ENCODE results near the gene SHROOM3. TPM values are rescaled to one million over a fixed set of nuclear protein-coding genes. Genes with fewer than 3 reads are reported as not detected.
A peak's percentile ranks its signal among the peaks of the same experiment; 100 is the strongest.

Gene SHROOM3
- total RNA-seq, 1 donor from 2014 or later = 15.2 TPM

DNA sequence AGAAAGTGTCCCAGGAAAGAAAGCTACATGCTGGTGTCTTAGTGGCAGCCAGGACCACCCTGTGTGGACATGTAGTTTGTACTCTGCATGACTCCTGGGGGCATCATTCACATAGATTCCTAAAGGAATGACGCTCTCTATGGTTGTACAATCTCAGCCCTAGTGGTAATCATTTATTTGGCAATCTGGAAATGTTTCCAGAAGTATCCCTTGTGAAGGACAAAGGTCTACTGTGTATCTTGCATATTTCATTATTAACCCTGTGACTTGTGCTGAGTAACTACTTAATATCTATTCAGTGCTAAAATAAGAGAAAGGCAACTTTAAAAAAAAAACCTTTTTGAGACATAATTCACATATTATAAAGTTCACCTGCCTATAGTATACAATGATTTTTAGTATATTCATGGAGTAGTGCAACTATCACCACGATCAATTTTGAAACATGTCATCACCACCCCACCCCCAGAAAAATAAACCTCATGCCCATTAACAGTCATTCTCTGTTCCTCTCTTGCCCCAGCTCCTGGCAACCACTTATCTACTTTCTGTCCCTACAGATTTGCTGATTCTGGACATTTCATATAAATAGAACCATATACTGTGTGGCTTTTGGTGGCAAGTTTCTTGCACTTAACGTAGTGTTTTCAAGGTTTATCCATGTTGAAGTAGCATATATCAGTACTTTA is 51.7 kb downstream of the SHROOM3 start:
- intact Hi-C loops (cut with DNase I) = no loop called here
- DNase-seq (ENCODE audit: missing footprints) = no peak

DNA sequence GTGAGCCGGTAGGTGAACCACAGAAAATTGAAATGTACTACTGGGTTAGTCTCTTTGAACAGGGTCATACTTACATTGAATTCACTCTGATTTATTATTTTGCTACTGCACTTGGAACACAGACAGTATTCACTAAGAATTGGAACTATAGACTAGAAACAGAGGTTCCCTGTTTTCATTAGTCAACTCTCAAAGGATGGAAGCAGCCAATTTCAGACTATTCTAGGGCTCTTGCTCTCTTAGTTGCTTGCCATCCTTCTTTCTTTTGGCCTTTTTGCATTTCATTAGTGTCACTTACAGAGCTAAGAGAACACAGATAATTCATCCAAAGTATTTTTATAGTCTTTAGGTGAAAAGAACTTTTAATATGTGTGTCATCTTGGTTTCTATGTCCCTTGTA is 52.6 kb downstream of the SHROOM3 start:
- intact Hi-C loops (cut with DNase I) = no loop called here
- DNase-seq (ENCODE audit: missing footprints) (no peak), ATAC-seq (no peak)

More for the DNA sequence above, 51.7 kb downstream of the SHROOM3 start:
- ATAC-seq = no peak

DNA sequence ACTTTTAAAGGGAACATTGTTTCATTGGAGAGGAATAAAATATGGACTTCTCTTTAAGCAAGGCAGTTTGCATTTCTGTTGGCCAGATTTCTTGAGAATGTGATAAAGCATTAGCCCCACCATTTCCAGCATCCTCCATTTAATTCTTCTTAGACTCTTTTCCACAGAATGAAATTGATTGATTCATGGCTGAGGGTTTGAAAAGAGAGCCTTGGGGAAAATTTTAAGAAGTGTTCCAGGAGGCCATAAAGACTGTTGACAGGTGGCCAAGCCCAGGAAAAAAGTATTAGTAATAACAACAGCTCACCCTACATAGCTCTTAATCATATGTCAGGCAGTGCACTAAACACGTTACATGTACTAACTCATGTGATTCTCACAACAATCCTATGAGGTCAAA is 53.4 kb downstream of the SHROOM3 start:
- no peak for ATAC-seq
- DNase-seq (ENCODE audit: missing footprints) = no peak
- intact Hi-C loops (cut with DNase I) = no loop called here

DNA sequence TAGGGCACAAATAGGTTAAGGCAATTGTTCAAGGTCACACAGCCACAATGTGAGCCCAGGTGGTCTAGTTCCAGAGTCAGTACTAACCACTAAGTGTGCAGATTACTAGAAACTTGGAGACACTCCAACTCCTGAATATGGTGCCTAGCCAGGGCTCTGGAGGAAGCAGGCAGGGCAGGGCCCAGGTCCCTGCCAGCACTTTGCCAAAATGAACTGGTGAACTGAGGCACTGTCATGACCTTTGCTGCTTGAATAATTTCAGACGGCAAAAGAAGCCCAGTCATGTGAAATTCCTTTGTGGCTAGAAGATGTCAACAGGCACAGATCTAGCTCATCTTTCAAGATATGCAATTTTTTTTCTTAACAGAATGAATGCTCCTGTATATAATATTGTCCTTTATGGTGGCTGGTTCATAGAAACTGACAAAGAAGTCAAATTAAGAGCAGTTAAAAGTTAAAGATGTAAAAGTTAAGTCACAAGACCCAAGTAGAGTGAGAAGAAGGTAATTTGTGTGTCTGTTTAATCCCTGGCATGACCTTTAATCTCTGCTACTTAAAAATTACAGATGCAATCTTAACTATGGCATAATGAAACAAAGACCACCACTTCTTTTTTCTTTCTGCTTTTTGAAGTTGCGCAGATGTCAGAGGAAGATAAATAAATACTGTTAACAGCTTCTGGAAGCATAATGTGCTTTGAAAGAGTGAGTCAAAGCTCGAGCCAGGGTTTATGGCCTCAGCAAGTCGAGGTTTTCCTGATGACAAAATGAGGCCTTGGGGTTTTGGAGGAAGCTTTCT is 54.1 kb downstream of the SHROOM3 start:
- DNase-seq (ENCODE audit: missing footprints) (no peak), ATAC-seq (no peak)
- intact Hi-C loops (cut with DNase I) = no loop called here

DNA sequence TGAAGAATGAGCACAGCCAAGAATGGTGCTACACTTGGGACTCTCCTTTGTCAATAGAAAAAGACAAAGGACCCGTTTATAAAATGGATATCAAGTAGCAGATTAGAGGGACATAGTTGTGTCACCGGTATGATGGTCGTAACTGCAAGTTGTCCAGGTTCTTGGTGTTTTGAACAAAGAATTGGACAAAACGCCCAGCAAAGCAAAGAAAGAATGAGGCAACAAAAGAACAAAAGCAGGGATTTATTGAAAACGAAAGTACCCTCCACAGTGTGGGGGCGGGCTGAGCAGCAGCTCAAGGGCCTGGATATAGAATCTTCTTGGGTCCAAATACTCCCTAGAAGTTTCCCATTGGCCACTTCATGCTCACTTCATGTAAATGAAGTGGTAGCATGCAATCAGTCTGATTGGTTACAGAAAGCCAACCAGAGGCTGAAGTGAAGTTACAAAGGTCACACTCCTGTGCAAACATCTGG is 54.7 kb downstream of the SHROOM3 start:
- no peak for ATAC-seq
- no peak for DNase-seq (ENCODE audit: missing footprints)
- intact Hi-C loops (cut with DNase I) = no loop called here

DNA sequence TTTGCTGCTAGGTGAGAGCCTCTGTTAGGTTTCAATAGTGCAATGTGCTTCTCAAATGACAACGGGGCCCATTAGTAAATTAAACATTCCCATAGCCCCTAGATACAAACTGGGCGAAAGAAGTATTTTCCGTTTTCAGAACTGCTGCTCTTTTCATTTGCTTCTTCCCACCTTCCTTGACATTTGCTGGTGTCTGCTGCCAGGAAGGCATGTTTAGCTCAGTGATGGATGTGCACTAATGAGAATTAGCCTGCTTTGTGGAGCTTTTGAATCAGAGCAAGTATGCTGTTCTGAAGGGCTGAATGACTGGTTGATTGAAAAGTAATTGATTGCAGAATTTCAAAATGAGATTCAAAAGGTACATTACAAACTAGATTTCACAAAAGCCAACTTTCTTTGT is 57.0 kb downstream of the SHROOM3 start:
- DNase-seq (ENCODE audit: missing footprints) (no peak), ATAC-seq (no peak)
- intact Hi-C loops (cut with DNase I) = no loop called here

DNA sequence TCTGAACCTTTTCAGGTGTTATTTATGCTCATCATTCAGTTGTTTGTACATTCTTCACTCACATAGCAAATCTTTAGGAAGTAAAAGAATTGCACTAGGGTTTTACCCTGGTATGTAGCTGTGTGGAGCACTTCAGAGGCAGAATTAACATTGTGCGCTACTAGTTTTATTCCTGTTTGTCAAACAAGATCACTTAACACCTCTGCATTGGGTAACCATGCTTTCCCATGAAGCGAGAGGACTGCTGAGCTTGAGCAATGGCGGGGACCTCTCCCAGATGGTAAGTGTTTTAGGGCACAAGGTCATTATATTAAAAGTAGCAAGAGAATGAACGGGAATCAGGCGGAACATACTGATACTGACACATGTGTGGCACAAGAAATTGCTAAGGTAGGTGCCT is 59.2 kb downstream of the SHROOM3 start:
- DNase-seq (ENCODE audit: missing footprints) = no peak
- intact Hi-C loops (cut with DNase I) = no loop called here
- no peak for ATAC-seq

DNA sequence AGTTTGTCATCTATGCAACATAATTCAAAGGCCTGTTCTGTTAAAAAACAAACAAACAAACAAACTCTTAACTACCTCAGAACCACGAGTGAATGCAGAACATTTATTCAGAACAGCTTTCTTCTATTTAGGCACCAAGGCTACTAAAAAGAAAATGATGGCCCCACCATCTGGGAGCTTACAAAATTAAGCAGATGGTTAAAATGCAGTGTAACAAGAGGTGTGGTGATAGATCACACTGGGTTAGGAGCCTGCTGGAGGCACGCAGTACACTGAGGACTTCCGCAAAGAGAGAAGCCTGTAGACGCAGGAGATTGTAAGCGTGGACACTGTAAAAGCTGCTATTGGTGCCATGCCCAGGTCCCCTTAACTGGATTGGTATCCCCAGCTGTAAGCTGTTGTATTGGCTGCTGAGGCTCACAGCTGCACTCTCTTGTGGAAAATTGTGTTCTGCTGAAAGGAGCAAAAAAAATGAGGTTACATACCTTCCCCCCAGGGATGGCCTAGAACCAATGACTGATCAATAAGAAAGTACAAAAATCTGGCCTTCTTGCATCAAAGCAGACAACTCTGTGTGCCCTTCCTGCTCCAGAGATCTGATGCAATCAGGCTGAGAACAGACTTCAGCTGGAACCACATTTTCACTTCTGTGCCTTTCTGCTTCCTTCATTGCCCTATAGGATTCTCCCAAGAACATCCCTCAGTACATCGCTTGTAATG is 60.0 kb downstream of the SHROOM3 start:
- intact Hi-C loops (cut with DNase I) = no loop called here
- DNase-seq (ENCODE audit: missing footprints) (no peak), ATAC-seq (no peak)

DNA sequence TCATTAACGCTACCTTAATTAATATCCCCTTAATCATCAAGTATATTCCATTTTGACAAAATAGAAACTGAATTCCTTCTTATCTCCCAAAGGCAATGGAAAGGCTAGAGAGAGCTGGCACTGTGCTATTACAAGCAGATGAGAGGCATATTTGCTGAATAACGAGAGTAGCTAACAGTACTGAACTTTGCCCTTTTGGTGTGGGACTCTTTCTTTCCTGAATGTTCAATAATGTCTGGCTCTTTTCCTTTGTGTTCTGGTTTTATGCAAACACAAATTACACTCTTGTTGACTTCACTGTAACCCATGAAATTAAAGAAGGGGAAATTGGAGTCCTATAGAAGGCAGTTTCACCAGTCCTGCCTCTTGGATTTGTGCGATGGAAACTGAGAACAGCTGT is 63.5 kb downstream of the SHROOM3 start:
- no peak for ATAC-seq
- intact Hi-C loops (cut with DNase I) = no loop called here
- no peak for DNase-seq (ENCODE audit: missing footprints)

DNA sequence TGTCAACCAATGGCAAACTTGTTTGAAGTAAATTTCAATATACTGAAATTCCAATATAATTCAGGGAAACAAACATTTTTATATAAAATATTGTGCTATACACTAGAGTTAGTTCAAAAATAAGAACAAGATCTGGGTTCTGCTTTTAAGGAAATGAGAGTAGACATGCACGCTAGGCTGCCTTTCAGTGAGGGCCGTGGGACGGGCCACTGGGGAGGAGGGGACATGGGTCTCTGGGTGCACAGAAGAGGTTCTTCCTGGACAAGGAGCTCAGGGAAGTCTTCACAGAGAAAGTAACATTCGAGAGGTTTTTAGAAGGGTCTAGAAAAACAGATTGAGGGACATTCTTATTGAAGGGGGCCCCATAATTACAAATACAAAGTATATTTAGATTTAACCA is 64.4 kb downstream of the SHROOM3 start:
- DNase-seq (ENCODE audit: missing footprints) = no peak
- intact Hi-C loops (cut with DNase I) = no loop called here
- no peak for ATAC-seq

DNA sequence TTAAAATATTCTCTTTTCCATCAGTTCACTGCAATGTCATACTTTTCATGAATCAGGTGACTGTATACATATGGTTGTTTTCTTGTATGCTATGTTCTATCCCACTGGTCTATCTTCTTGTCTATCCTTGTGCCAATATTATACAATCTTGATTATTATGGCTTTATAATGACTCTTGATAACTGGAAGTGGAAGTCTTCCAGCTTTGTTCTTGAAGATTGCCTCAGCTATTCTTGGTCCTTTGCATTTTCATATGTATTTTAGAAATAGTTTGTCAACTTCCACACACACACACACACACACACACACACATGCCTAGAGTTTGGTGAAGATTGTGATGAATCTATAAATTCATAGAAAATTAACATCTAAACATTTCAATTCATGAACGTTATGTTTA is 67.9 kb downstream of the SHROOM3 start:
- intact Hi-C loops (cut with DNase I) = no loop called here
- DNase-seq (ENCODE audit: missing footprints) = no peak

DNA sequence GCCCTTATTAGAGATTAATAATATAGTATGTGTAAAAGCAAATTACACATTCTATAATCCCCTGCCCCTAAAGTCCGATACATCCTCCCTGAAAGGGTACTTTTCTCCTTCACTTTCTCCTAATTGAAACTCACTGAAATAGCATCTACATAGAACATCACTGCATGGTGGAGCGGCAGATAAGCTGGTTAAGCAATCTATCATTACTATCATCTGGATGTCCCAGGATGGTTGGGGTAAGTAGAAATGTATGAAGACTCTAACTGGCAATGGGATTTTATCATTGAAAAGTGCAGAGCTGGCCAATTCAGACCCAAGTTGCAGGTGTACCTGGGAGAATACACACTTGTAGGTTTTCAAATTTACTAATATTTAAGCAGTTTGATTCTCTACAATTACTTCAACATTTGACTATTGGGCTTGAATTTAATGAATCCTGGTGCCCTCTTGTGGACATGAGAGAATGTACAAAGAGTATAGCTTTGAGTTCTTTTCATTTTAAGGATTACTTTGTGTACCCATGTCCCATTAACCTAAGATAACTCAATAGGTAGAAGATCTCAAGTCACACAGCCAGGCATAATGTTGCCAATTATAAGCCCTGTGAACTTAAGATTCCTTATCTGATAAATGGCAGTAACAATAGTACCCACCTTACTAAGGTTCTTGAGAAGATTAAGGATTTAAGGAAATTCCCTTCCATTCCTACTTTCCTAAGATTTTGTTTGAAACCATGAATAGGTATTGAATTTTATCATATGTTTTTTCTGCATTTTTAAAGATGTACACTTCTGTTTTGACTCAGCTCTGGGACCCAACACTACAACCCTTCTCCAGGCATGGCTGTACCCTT is 69.8 kb downstream of the SHROOM3 start:
- no peak for ATAC-seq
- intact Hi-C loops (cut with DNase I) = loop anchor here (2.0 kb wide), 1 partner anchor 320 kb away; no protein-coding TSS in a partner anchor
- no peak for DNase-seq (ENCODE audit: missing footprints)

More for the DNA sequence above, 67.9 kb downstream of the SHROOM3 start:
- ATAC-seq = no peak

DNA sequence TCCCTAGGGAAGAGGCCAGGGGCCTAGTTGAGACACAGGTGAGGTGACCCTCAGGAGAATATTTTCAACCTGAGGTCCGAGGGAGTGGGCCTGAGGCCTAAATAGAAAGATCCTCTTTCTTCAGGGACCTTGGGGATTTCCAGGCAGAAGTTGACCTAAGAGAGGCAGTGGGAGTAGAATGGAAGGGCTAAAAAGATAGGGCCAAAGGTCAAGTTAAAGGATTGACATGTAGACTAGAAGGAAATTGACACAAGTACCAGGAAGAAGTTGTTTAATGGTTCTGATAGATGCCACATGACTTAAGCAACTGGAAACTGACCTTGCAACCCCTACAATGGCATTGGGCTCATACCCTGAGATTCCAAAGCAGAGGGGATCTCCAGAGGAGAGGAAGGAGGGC is 76.9 kb downstream of the SHROOM3 start:
- no peak for ATAC-seq
- DNase-seq (ENCODE audit: missing footprints) = no peak
- intact Hi-C loops (cut with DNase I) = loop anchor here (2.0 to 5.0 kb wide), 5 partner anchors 145 to 690 kb away; partner anchors contain the start of gene SEPTIN11

DNA sequence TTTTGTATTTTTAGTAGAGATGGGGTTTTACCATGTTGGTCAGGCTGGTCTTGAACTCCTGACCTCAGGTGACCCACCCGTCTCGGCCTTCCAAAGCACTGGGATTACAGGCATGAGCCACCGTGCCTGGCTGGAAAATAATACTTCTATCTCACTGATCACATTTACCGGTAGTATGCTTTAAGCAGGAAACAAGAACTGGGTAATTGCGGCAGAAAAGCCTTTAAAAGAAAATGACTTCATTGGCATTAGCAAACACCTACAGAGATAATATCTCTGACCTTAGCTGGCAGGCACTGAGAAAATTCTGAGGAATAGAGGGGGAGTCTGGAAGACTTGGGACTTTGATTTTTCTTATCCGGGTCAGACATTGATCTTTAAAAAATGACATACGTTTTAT is 78.5 kb downstream of the SHROOM3 start:
- ATAC-seq (no peak), DNase-seq (ENCODE audit: missing footprints) (no peak)
- intact Hi-C loops (cut with DNase I) = loop anchor here (5.0 kb wide), 4 partner anchors 144 to 689 kb away; partner anchors contain the start of gene SEPTIN11

DNA sequence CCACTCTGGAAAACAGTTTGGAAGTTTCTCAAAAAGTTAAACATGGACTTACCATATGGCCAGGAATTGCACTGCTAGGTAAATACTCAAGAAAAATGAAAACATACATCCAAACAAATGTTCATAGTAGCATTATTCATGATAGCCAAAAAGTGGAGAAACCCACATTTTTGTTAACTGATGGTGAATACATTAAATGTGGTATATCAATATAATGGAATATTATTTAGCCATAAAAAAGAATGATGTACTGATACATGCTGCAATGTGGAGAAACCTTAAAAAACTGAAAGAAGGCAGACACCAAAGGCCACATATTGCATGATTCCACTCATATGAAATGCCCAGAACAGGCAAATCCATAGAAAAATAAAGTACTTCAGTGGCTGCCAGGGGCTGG is 79.1 kb downstream of the SHROOM3 start:
- intact Hi-C loops (cut with DNase I) = loop anchor here (5.0 kb wide), 4 partner anchors 143 to 688 kb away; partner anchors contain the start of gene SEPTIN11
- no peak for DNase-seq (ENCODE audit: missing footprints)
- ATAC-seq = no peak

DNA sequence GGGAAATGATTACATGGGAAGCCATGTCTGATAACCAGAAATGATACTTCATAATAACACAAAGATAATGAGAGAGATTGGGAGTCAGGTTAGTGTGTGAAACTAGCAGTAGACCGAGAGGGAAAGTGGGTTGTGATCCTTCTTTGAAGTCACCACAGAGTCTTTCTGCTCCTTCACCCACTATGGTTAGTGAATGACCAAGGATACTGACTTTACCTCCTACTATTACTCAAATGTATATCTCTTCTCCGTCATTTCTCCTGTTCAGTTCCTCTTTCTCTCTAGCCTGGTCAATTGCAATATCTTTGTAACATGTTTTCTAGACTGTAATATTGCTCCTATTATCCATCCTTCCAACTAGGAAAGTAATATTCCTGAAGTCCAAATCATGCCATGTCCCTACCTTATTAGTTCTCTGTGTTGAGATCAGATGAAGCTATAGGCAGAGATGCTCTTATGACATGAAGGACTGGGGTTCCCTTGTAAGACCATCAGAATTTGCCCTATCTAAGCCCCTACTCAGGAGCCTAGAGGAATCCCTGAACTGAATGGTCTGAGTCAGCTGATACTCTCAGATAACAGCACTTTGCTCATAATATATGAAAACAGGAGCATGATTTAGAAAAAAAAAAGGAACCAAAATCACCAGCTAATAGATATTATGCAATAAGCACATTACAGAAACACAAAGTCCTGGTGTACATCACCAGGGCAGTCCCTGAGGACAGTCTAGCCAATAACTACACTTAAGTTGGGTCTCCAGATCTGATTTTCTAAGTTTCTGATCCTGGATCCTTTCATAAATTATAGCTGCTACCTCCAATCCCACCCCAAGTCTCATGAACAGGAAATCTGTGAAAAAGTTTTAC is 81.2 kb downstream of the SHROOM3 start:
- intact Hi-C loops (cut with DNase I) = no loop called here
- ATAC-seq (no peak), DNase-seq (ENCODE audit: missing footprints) (no peak)

DNA sequence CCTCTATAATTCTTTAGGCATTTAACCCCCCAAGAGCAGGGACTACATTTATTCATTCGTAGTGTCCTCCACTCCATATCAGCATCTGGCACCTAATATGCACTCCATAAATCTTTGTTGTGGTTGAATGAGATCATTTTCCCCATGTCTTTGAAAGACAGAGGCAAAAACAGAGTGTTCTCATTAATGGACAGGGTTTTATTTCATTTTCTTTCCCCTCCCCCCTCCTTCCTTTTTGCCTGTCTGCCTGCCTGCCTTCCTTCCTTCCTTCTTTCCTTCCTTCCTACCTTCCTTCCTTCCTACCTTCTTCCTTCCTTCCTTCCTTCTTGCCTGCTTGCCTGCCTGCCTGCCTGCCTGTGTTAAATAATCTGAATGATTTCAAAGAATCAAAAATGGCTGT is 83.2 kb downstream of the SHROOM3 start:
- intact Hi-C loops (cut with DNase I) = no loop called here

DNA sequence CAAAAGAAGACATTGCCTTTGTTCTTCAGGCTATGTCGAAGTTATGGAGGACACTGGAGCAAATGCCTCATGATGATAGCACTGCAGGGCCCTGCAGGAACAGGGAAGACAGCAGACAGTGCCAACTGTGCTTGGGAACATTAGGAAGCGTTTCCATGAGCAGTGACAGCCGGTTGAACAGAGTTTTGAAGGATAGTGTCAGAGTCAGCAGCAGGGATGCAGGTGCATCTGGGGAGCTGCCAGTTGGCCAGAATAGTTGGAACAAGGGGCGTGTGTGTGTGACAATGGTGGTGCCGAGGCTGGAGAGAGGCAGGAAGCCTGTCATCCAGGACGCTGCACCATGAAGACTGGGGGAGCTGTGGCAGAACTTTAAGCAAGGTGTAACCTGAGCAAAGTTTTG is 88.6 kb downstream of the SHROOM3 start:
- ATAC-seq = peak; percentile 58
- DNase-seq (ENCODE audit: missing footprints) = peak; percentile 67
- intact Hi-C loops (cut with DNase I) = no loop called here

More for the DNA sequence above, 83.2 kb downstream of the SHROOM3 start:
- ATAC-seq (no peak), DNase-seq (ENCODE audit: missing footprints) (no peak)
